GM18951 (cell line): ENCODE measurements around the gene FARSB.

Source experiments
- POLR2A ChIP-seq: IDR thresholded peaks from 4 replicates; pipeline ENCODE4 v1.6.1; 2011; ENCODE audit warnings: mild to moderate bottlenecking; ENCODE audit not compliant: insufficient read length, insufficient read depth; ENCODE audit errors: extremely low read depth
- in situ Hi-C: fragments of 300-500 bp; cut with MboI; formaldehyde crosslinking; loops from one replicate; pipeline ENCODE4 v1.12.0; 2022; ENCODE audit warnings: low sequenced_read_pairs, mixed read lengths, inconsistent platforms; ENCODE audit not compliant: unreplicated experiment

FARSB gene

GRCh38 chr2:222646008-222646407 lies 9.9 kb downstream of the FARSB start:
- no peak for TF ChIP-seq POLR2A
- in situ Hi-C loops: no loop called here

- in situ Hi-C loops: no loop called here
- no peak for TF ChIP-seq POLR2A
Observed at GRCh38 chr2:222643134-222643533, 12.8 kb downstream of the FARSB start.

- in situ Hi-C loops: no loop called here
- TF ChIP-seq POLR2A: no peak
Observed at GRCh38 chr2:222641336-222641735, 14.6 kb downstream of the FARSB start.

- in situ Hi-C loops: no loop called here
- TF ChIP-seq POLR2A: no peak
Observed at GRCh38 chr2:222637067-222637466, 18.8 kb downstream of the FARSB start.

GRCh38 chr2:222635295-222635694 lies 20.6 kb downstream of the FARSB start:
- TF ChIP-seq POLR2A: no peak
- in situ Hi-C loops: no loop called here

GRCh38 chr2:222627764-222628163 lies 28.1 kb downstream of the FARSB start:
- in situ Hi-C loops: no loop called here
- TF ChIP-seq POLR2A: no peak

- no peak for TF ChIP-seq POLR2A
- in situ Hi-C loops: no loop called here
Observed at GRCh38 chr2:222623756-222624309, 32.1 kb downstream of the FARSB start.

- no peak for TF ChIP-seq POLR2A
- in situ Hi-C loops: no loop called here
Observed at GRCh38 chr2:222622910-222623309, 33.0 kb downstream of the FARSB start.

- no peak for TF ChIP-seq POLR2A
- in situ Hi-C loops: no loop called here
Observed at GRCh38 chr2:222621893-222622292, 34.0 kb downstream of the FARSB start.

- no peak for TF ChIP-seq POLR2A
- in situ Hi-C loops: no loop called here
Observed at GRCh38 chr2:222615320-222615719, 40.6 kb downstream of the FARSB start.

- TF ChIP-seq POLR2A: no peak
- in situ Hi-C loops: no loop called here
Observed at GRCh38 chr2:222613715-222614331, 42.1 kb downstream of the FARSB start.

GRCh38 chr2:222611684-222612083 lies 44.2 kb downstream of the FARSB start:
- TF ChIP-seq POLR2A: no peak
- in situ Hi-C loops: no loop called here

- in situ Hi-C loops: no loop called here
- no peak for TF ChIP-seq POLR2A
Observed at GRCh38 chr2:222610746-222611145, 45.1 kb downstream of the FARSB start.

GRCh38 chr2:222609381-222609780 lies 46.5 kb downstream of the FARSB start:
- in situ Hi-C loops: no loop called here
- TF ChIP-seq POLR2A: no peak
